ENCODE measurements around the gene CEP63.

The CEP63 gene

DNA sequence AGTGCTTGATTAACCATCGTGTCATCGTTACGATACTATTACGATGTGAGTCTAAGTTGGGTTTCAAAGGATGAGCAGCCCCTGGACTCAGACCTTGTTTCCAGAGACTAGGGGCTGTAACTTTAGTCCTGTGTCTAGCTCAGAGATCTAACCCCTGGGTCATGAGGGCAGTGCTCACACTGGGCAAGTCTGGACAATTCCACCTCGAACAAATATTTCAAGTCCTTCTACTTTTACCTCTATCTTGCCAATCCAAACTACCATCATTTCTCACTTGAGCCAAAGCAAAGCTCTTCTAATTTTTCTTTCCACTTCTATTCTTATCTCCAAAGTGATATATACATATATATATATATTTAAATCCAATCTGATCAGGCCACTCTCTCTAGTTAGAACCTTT, 10.9 kb upstream of the CEP63 start:
- H3K4me3 ChIP-seq (ENCODE audit: low read length), result no peak overlapping the region
- TF ChIP-seq, protein P1, sequence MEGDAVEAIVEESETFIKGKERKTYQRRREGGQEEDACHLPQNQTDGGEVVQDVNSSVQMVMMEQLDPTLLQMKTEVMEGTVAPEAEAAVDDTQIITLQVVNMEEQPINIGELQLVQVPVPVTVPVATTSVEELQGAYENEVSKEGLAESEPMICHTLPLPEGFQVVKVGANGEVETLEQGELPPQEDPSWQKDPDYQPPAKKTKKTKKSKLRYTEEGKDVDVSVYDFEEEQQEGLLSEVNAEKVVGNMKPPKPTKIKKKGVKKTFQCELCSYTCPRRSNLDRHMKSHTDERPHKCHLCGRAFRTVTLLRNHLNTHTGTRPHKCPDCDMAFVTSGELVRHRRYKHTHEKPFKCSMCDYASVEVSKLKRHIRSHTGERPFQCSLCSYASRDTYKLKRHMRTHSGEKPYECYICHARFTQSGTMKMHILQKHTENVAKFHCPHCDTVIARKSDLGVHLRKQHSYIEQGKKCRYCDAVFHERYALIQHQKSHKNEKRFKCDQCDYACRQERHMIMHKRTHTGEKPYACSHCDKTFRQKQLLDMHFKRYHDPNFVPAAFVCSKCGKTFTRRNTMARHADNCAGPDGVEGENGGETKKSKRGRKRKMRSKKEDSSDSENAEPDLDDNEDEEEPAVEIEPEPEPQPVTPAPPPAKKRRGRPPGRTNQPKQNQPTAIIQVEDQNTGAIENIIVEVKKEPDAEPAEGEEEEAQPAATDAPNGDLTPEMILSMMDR (conservative IDR thresholded peaks at IDR 0.05; ENCODE audit: low read length), result no peak
- DNase-seq (ENCODE audit: low read depth), result no peak

DNA sequence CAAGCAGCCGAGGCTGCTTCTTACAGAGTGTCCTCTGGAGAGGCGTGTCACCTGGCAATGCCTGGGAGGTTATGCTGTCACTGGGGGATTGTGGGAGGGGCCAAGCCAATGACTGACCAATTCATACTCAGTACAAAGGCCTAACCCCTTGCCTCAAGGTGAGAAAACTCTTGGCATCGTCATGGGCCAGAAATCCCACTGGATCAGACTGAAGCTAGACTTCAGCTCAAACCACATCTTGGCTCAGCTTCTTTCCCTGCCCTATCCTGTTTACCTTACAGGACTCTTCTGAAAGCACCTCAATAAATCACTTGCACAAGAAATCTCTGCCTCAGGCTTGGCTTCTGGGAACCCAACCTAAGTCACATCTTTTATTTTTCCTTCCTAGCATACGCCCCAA, 9.6 kb upstream of the CEP63 start:
- DNase-seq (ENCODE audit: low read depth), result no peak
- TF ChIP-seq, protein P1 (conservative IDR thresholded peaks at IDR 0.05; ENCODE audit: low read length), result no peak
- H3K4me3 ChIP-seq (ENCODE audit: low read length), result no peak overlapping the region

- TF ChIP-seq, protein P1 (conservative IDR thresholded peaks at IDR 0.05; ENCODE audit: low read length), result no peak
Measured at GRCh38 chr3:134477002-134477401, 8.9 kb upstream of the CEP63 start.

DNA sequence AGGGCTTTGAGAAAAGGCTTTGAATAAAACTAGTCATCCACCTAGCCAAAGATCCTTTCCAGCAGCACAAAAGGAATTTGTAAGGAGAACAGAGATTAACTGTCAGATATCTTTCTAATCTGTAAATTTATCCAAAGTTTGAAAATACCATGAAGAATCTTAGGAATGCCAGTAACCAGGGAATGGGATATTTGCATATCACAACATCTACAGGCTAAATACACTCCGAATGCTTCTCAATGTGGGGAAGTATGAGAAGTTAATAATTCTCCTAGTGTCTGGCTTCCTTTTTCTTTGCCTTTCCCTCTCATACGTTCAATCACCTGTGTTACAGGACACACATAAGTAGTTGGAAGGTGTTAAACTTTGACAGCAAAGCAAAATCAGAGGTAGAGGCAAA, 7.9 kb upstream of the CEP63 start:
- peak; percentile 74 for DNase-seq (ENCODE audit: low read depth)
- TF ChIP-seq, protein P1 (conservative IDR thresholded peaks at IDR 0.05; ENCODE audit: low read length), result no peak
- H3K4me3 ChIP-seq (ENCODE audit: low read length), result no peak overlapping the region

More at GRCh38 chr3:134477002-134477401, 8.9 kb upstream of the CEP63 start:
- peak; percentile 90 for DNase-seq (ENCODE audit: low read depth)
- H3K4me3 ChIP-seq (ENCODE audit: low read length), result no peak overlapping the region

DNA sequence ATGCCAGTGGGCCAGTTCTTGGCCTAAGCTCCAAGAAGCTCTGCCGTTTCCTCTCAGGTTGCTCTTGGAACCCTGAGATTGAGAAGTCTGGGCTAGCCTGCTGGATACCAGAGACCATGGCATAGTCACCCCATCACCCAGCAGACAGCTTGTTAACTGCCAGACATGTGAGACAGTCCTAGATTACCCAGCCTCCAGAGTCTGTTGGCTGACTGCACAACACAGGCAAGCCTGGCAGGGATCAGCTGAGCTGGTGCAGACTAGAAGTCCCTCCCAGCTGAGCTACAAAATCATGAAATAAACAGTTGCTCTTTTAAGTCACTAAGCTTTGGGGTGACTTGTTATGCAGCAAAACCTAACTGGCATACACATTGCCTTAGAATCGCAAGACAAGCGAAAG, 5.3 kb upstream of the CEP63 start:
- DNase-seq (ENCODE audit: low read depth), result no peak
- TF ChIP-seq, protein P1 (conservative IDR thresholded peaks at IDR 0.05; ENCODE audit: low read length), result no peak
- no peak overlapping the region for H3K4me3 ChIP-seq (ENCODE audit: low read length)

DNA sequence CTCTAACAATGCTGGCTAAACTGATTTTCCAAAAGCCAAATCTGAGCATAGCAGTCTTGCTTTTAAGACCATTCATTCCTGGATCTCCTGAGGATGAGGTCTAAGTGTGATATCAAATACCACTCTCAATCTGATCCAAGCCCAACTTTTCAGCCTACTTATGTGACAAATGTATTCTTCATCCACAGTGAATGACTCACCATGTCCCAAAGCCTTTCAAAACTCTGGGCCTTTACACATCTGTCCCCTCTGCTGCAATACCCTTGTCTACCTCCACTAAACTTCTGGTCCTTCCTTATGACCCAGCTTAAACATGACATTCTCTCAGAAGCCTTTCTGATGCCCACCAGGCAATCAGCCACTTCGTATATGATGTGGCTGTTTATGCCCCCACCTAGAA, 4.7 kb upstream of the CEP63 start:
- no peak overlapping the region for H3K4me3 ChIP-seq (ENCODE audit: low read length)
- DNase-seq (ENCODE audit: low read depth), result no peak
- TF ChIP-seq, protein P1 (conservative IDR thresholded peaks at IDR 0.05; ENCODE audit: low read length), result no peak

- TF ChIP-seq, protein P1 (conservative IDR thresholded peaks at IDR 0.05; ENCODE audit: low read length), result no peak
- H3K4me3 ChIP-seq (ENCODE audit: low read length), result no peak overlapping the region
Measured at GRCh38 chr3:134482622-134483021, 3.2 kb upstream of the CEP63 start.

More at GRCh38 chr3:134482622-134483021, 3.2 kb upstream of the CEP63 start:
- no peak for DNase-seq (ENCODE audit: low read depth)
